H1 (cell line): ENCODE results near the gene GSG1L2. TPM values are rescaled to one million over a fixed set of nuclear protein-coding genes. Genes with fewer than 3 reads are reported as not detected.

Source experiments
- CTCF ChIA-PET: fragments of 300-600 bp; sonication (Branson Sonifier 250); formaldehyde crosslinking; loops from one replicate; lab custom pipeline; 2021; ENCODE audit not compliant: partially characterized antibody; lab: Charles Lee
- POLR2A ChIA-PET: fragments of 300-600 bp; sonication (Branson Sonifier 250); formaldehyde crosslinking; loops from one replicate; lab custom pipeline; 2021; ENCODE audit warnings: inconsistent platforms; ENCODE audit not compliant: partially characterized antibody; lab: Charles Lee
- DNase-seq, 2 experiments: peaks; one replicate each; pipeline versions ENCODE4 v3.0.0 to v3.0.0-alpha.2; 2010 to 2022; ENCODE audit warnings: low spot score in 2 of 2, low read depth in 1 of 2, mixed read lengths in 1 of 2
- FAIRE-seq: peaks from 2 replicates; lab custom pipeline; 2011; peaks lifted over from hg19 to GRCh38; lab: Jason Lieb, UNC
- H2AFZ ChIP-seq: 2 replicates; pipeline ENCODE4 v1.8.1; 2012; ENCODE audit warnings: low read length, inconsistent platforms
- H2AK5ac ChIP-seq: 2 replicates; pipeline ENCODE4 v1.6.1; 2013; ENCODE audit warnings: low read depth, low read length
- H2BK120ac ChIP-seq: replicated peaks from 2 replicates; pipeline ENCODE3; 2013; ENCODE audit warnings: low read depth, low read length, inconsistent platforms
- H2BK12ac ChIP-seq: 2 replicates; pipeline ENCODE4 v1.6.1; 2013; ENCODE audit warnings: low read depth, low read length
- H2BK15ac ChIP-seq: 2 replicates; pipeline ENCODE4 v1.6.1; 2013; ENCODE audit warnings: low read length
- H2BK20ac ChIP-seq: 2 replicates; pipeline ENCODE4 v1.6.1; 2013; ENCODE audit warnings: low read length
- H2BK5ac ChIP-seq: 2 replicates; pipeline ENCODE4 v1.6.1; 2013; ENCODE audit warnings: low read depth, low read length
- H3K14ac ChIP-seq: 2 replicates; pipeline ENCODE4 v1.6.1; 2013; ENCODE audit warnings: inconsistent platforms; ENCODE audit not compliant: insufficient read length
- H3K18ac ChIP-seq: 2 replicates; pipeline ENCODE4 v1.6.1; 2013; ENCODE audit warnings: low read length; ENCODE audit errors: extremely low read depth
- H3K23ac ChIP-seq: 2 replicates; pipeline ENCODE4 v1.6.1; 2013; ENCODE audit warnings: inconsistent platforms; ENCODE audit not compliant: insufficient read length
- H3K23me2 ChIP-seq: 2 replicates; pipeline ENCODE4 v1.6.1; 2013; ENCODE audit warnings: low read depth, low read length
- H3K27ac ChIP-seq: 2 replicates; pipeline ENCODE4 v1.6.1; 2011; ENCODE audit warnings: low read depth, low read length, inconsistent platforms
- H3K27me3 ChIP-seq, 4 experiments: replicated peaks in 1 of 4; 1 replicate in 1 of 4; 2 replicates in 3 of 4; pipeline versions ENCODE4 v1.6.1 to v1.8.1; 2011 to 2013; ENCODE audit warnings: low read length in 3 of 4, mild to moderate bottlenecking in 3 of 4, inconsistent platforms in 2 of 4, mixed read lengths in 2 of 4, moderate library complexity in 1 of 4; ENCODE audit not compliant: control insufficient read depth in 3 of 4, insufficient read depth in 3 of 4; ENCODE audit errors: extremely low read depth in 1 of 4
- H3K36me3 ChIP-seq, 4 experiments: 2 replicates each; pipeline versions ENCODE4 v1.6.1 to v1.8.1; 2011 to 2013; ENCODE audit warnings: mild to moderate bottlenecking in 4 of 4, low read length in 3 of 4, moderate library complexity in 2 of 4, control low read depth in 1 of 4, inconsistent platforms in 1 of 4; ENCODE audit not compliant: insufficient read depth in 4 of 4, control insufficient read depth in 2 of 4
- H3K4ac ChIP-seq: replicated peaks from 2 replicates; pipeline ENCODE3; 2013; ENCODE audit warnings: low read length, low read depth, mixed read lengths, inconsistent platforms; ENCODE audit not compliant: insufficient read length
- H3K4me1 ChIP-seq, 4 experiments: replicated peaks in 1 of 4; 1 replicate in 1 of 4; 2 replicates in 3 of 4; pipeline versions ENCODE4 v1.6.1 to v1.8.1; 2011 to 2013; ENCODE audit warnings: low read length in 3 of 4, inconsistent platforms in 2 of 4, mixed read lengths in 1 of 4; ENCODE audit not compliant: insufficient read depth in 4 of 4, control insufficient read depth in 3 of 4
- H3K4me2 ChIP-seq, 2 experiments: 2 replicates each; pipeline versions ENCODE4 v1.6.1 to v1.8.1; 2011 to 2013; ENCODE audit warnings: low read depth in 2 of 2, low read length in 2 of 2, control low read depth in 1 of 2, inconsistent platforms in 1 of 2, mild to moderate bottlenecking in 1 of 2; ENCODE audit not compliant: insufficient read depth in 1 of 2
- H3K4me3 ChIP-seq, 4 experiments: fragments of 200-600, 300-600 bp in 1 of 4; sonication (generic), shearing (Covaris generic), sonication (Bioruptor Twin) in 1 of 4; 2 replicates each; pipeline versions ENCODE4 v1.5.1 to v1.8.1; 2011 to 2016; ENCODE audit warnings: low read length in 4 of 4, low read depth in 3 of 4, control low read depth in 2 of 4, inconsistent platforms in 2 of 4, mild to moderate bottlenecking in 2 of 4, mixed read lengths in 1 of 4, moderate library complexity in 1 of 4; ENCODE audit not compliant: insufficient read depth in 2 of 4; ENCODE audit errors: extremely low read depth in 1 of 4
- H3K56ac ChIP-seq: replicated peaks from 2 replicates; pipeline ENCODE3; 2013; ENCODE audit warnings: low read depth, mild to moderate bottlenecking, mixed read lengths, low read length, inconsistent platforms; ENCODE audit not compliant: insufficient read length
- H3K79me1 ChIP-seq: 2 replicates; pipeline ENCODE4 v1.6.1; 2013; ENCODE audit warnings: low read depth, low read length, control low read depth
- H3K79me2 ChIP-seq, 2 experiments: 2 replicates each; pipeline versions ENCODE4 v1.6.1 to v1.8.1; 2012 to 2013; ENCODE audit warnings: low read length in 2 of 2, mild to moderate bottlenecking in 2 of 2, inconsistent platforms in 1 of 2; ENCODE audit not compliant: insufficient read depth in 2 of 2, control insufficient read depth in 1 of 2
- H3K9ac ChIP-seq, 4 experiments: replicated peaks in 1 of 4; 1 replicate in 1 of 4; 2 replicates in 3 of 4; pipeline versions ENCODE4 v1.6.1 to v1.8.1; 2011 to 2013; ENCODE audit warnings: low read depth in 3 of 4, low read length in 3 of 4, control low read depth in 2 of 4, mild to moderate bottlenecking in 2 of 4, moderate library complexity in 2 of 4, inconsistent platforms in 1 of 4; ENCODE audit errors: extremely low read depth in 1 of 4
- H3K9me3 ChIP-seq, 2 experiments: 2 replicates each; pipeline versions ENCODE4 v1.6.1 to v1.8.1; 2012 to 2013; ENCODE audit warnings: mild to moderate bottlenecking in 2 of 2, moderate library complexity in 2 of 2, control low read depth in 1 of 2, inconsistent platforms in 1 of 2, low read depth in 1 of 2, low read length in 1 of 2, mixed read lengths in 1 of 2; ENCODE audit not compliant: insufficient read depth in 2 of 2
- H4K20me1 ChIP-seq, 2 experiments: replicated peaks in 1 of 2; 2 replicates each; pipeline versions ENCODE3 to v1.8.1; 2011 to 2013; ENCODE audit warnings: inconsistent platforms in 2 of 2, low read length in 2 of 2, mild to moderate bottlenecking in 1 of 2; ENCODE audit not compliant: insufficient read depth in 2 of 2, control insufficient read depth in 1 of 2
- H4K5ac ChIP-seq: 2 replicates; pipeline ENCODE4 v1.6.1; 2013; ENCODE audit warnings: low read length, low read depth, mixed read lengths, inconsistent platforms; ENCODE audit not compliant: insufficient read length
- H4K8ac ChIP-seq: 2 replicates; pipeline ENCODE4 v1.8.0; 2013; ENCODE audit warnings: mild to moderate bottlenecking, moderate library complexity, low read length, inconsistent platforms; ENCODE audit not compliant: insufficient read depth; ENCODE audit errors: extremely low read depth
- H4K91ac ChIP-seq: replicated peaks from 2 replicates; pipeline ENCODE3; 2013; ENCODE audit warnings: low read length, mixed read lengths, inconsistent platforms; ENCODE audit not compliant: insufficient read length
- ATF2 ChIP-seq: IDR thresholded peaks from 2 replicates; pipeline ENCODE4 v1.6.1; 2012; ENCODE audit warnings: low read length, inconsistent platforms
- BCL11A ChIP-seq, 2 experiments: IDR thresholded peaks; one replicate each; pipeline ENCODE4 v1.6.1; 2011; ENCODE audit warnings: low read depth in 2 of 2, low read length in 2 of 2, mild to moderate bottlenecking in 2 of 2
- EZH2 ChIP-seq: fragments of 200-600 bp; sonication (generic); IDR thresholded peaks from 2 replicates; pipeline ENCODE4 v1.7.1; 2012; ENCODE audit warnings: low read depth, mild to moderate bottlenecking, moderate library complexity, low read length, inconsistent platforms; ENCODE audit not compliant: severe bottlenecking
- FOSL1 ChIP-seq: IDR thresholded peaks from 2 replicates; pipeline ENCODE4 v1.6.1; 2011; ENCODE audit warnings: mild to moderate bottlenecking, low read depth, low read length, moderate library complexity; ENCODE audit not compliant: insufficient read depth
- GABPA ChIP-seq: IDR thresholded peaks from 2 replicates; pipeline ENCODE4 v1.6.1; 2011; ENCODE audit warnings: mild to moderate bottlenecking, low read length, moderate library complexity, borderline replicate concordance; ENCODE audit not compliant: insufficient read depth
- GTF2F1 ChIP-seq: IDR thresholded peaks from 2 replicates; pipeline ENCODE4 v1.6.1; 2012; ENCODE audit warnings: low read depth, low read length, improper control_type of control experiment, borderline replicate concordance
- KDM4A ChIP-seq: IDR thresholded peaks from one replicate; pipeline ENCODE4 v1.7.1; 2012; ENCODE audit warnings: low read depth, mild to moderate bottlenecking, moderate library complexity, low read length, inconsistent platforms; ENCODE audit not compliant: severe bottlenecking
- MAFK ChIP-seq: IDR thresholded peaks from 2 replicates; pipeline ENCODE4 v1.6.1; 2012; ENCODE audit warnings: low read depth, mild to moderate bottlenecking, improper control_type of control experiment, low read length
- PHF8 ChIP-seq: fragments of 200-600 bp; sonication (generic); conservative IDR thresholded peaks from 2 replicates; pipeline ENCODE4 v1.7.1; 2012; ENCODE audit warnings: low read depth, mild to moderate bottlenecking, inconsistent platforms, low read length, moderate library complexity
- POLR2A ChIP-seq, 2 experiments: IDR thresholded peaks; 1 replicate in 1 of 2; 2 replicates in 1 of 2; pipeline ENCODE4 v1.6.1; 2011; ENCODE audit warnings: low read depth in 2 of 2, low read length in 2 of 2, mild to moderate bottlenecking in 2 of 2; ENCODE audit errors: control extremely low read depth in 1 of 2
- RBBP5 ChIP-seq: IDR thresholded peaks from 2 replicates; pipeline ENCODE4 v1.7.1; 2012; ENCODE audit warnings: low read depth, mild to moderate bottlenecking, inconsistent platforms, low read length, moderate library complexity, borderline replicate concordance
- SIRT6 ChIP-seq: IDR thresholded peaks from one replicate; pipeline ENCODE4 v1.7.1; 2012; ENCODE audit warnings: low read length, inconsistent platforms
- TBP ChIP-seq: IDR thresholded peaks from 2 replicates; pipeline ENCODE4 v1.6.1; 2011; ENCODE audit warnings: low read depth, low read length, improper control_type of control experiment
- TEAD4 ChIP-seq: IDR thresholded peaks from 2 replicates; pipeline ENCODE4 v1.6.1; 2012; ENCODE audit warnings: low read depth, low read length, inconsistent platforms, mixed read lengths
- WGBS, 2 experiments: shearing (Covaris generic) in 1 of 2; methylation state at CpG; one replicate each; pipeline versions ENCODE4 v1.1.6 to v1.1.7; 2013 to 2015; ENCODE audit warnings: low lambda C conversion rate in 2 of 2, mixed read lengths in 2 of 2, inconsistent platforms in 1 of 2, low coverage in 1 of 2, missing lambda C conversion rate in 1 of 2; ENCODE audit not compliant: insufficient replicate concordance in 2 of 2, insufficient coverage in 1 of 2, insufficient read length in 1 of 2; ENCODE audit errors: extremely low coverage in 1 of 2, missing lambda C conversion rate in 1 of 2; 5-methylcytosine and 5-hydroxymethylcytosine counted together
- polyA plus RNA-seq, 7 experiments: library from polyadenylated mRNA; depleted of rRNA in 3 of 7; stranded (reverse) in 5 of 7; unstranded in 2 of 7; fragments of >200 nt in 5 of 7; fragments of 200-250 nt in 2 of 7; gene quantifications; 1 replicate in 5 of 7; 2 replicates in 1 of 7; 4 replicates in 1 of 7; pipeline versions ENCODE4 v1.2.1 to v1.2.3, GENCODE V29; 2011 to 2013; ENCODE audit warnings: missing spikeins in 2 of 7, mixed read lengths in 2 of 7
- total RNA-seq: library from RNA; stranded (reverse); fragmentation: NEBNext Ultra II Directional; extraction: Animal tissue kit (Norgen Biotek cat#: 25700); gene quantifications from 2 replicates; pipeline ENCODE4 v1.2.1, GENCODE V29; 2021

Gene GSG1L2
- total and polyA plus RNA-seq, 2 of the 8 experiments (the other 6 are each of a cell fraction or from before 2014, with no cell fraction given) = not detected

GRCh38 chr17:9798724-9799123, 23.2 kb downstream of the GSG1L2 start:
- H3K18ac ChIP-seq = no peak overlapping the region
- no peak overlapping the region for H2BK5ac ChIP-seq
- H3K9ac ChIP-seq = no peak overlapping the region
- DNase-seq = no peak
- H3K56ac ChIP-seq = no peak overlapping the region
- no peak overlapping the region for H3K4me3 ChIP-seq
- no peak overlapping the region for H4K91ac ChIP-seq
- H3K36me3 ChIP-seq = no peaks in the 10 kb centered on the region
- H3K79me1 ChIP-seq = no peaks in the 10 kb centered on the region
- no peak overlapping the region for H3K4me2 ChIP-seq
- H3K9me3 ChIP-seq = no peaks in the 10 kb centered on the region
- no peak overlapping the region for H4K8ac ChIP-seq
- no peak overlapping the region for H2BK12ac ChIP-seq
- H3K14ac ChIP-seq = no peak overlapping the region
- no peak for FAIRE-seq
- H4K5ac ChIP-seq = no peak overlapping the region
- ChIA-PET POLR2A (no interaction called here), CTCF (no interaction called here)
- H3K4ac ChIP-seq = no peak overlapping the region
- H2AFZ ChIP-seq = peak overlapping the region; percentile 29; the same call in 1 of the 2 replicates
- no peak overlapping the region for H2AK5ac ChIP-seq
- H2BK120ac ChIP-seq = no peak overlapping the region
- no peaks in the 10 kb centered on the region for H3K79me2 ChIP-seq
- H3K23ac ChIP-seq = no peak overlapping the region
- 84% methylated on average over 7 of the region's 7 CpGs; no CpG with 5 or more reads in 1 of the 2 experiments for WGBS, 2 experiments
- TF ChIP-seq ATF2 (no peak), KDM4A (no peak), EZH2 (no peak), SIRT6 (no peak), TBP (no peak), MAFK (no peak), PHF8 (no peak), TEAD4 (no peak), BCL11A (IDR thresholded peaks at IDR 0.05; ENCODE audit: low read depth in 2 of 2, low read length in 2 of 2) (no peak), RBBP5 (no peak), GABPA (no peak), POLR2A (IDR thresholded peaks at IDR 0.05; ENCODE audit: control extremely low read depth in 1 of 2, low read depth in 2 of 2, low read length in 2 of 2) (no peak), GTF2F1 (no peak), FOSL1 (no peak)
- H3K27me3 ChIP-seq = no peaks in the 10 kb centered on the region
- no peaks in the 10 kb centered on the region for H3K4me1 ChIP-seq
- H3K23me2 ChIP-seq = no peaks in the 10 kb centered on the region
- no peak overlapping the region for H2BK20ac ChIP-seq
- no peak overlapping the region for H3K27ac ChIP-seq
- no peak overlapping the region for H2BK15ac ChIP-seq
- H4K20me1 ChIP-seq = no peaks in the 10 kb centered on the region
